GM21723 (cell line): ENCODE data around the gene SLF2.

Experiments used
- ATAC-seq: cut with Tn5 transposase; IDR thresholded peaks from one replicate; pipeline ENCODE4 v1.9.1; 2021; ENCODE audit warnings: mild to moderate bottlenecking, moderate library complexity; ENCODE audit not compliant: unreplicated experiment

SLF2 gene

GRCh38 chr10:100977436-100977835 lies 64.7 kb downstream of the SLF2 start:
- no peak for ATAC-seq

GRCh38 chr10:100978121-100978900 lies 65.5 kb downstream of the SLF2 start:
- ATAC-seq, result no peak

- ATAC-seq, result no peak
Observed at GRCh38 chr10:100978901-100979195, 66.1 kb downstream of the SLF2 start.

DNA sequence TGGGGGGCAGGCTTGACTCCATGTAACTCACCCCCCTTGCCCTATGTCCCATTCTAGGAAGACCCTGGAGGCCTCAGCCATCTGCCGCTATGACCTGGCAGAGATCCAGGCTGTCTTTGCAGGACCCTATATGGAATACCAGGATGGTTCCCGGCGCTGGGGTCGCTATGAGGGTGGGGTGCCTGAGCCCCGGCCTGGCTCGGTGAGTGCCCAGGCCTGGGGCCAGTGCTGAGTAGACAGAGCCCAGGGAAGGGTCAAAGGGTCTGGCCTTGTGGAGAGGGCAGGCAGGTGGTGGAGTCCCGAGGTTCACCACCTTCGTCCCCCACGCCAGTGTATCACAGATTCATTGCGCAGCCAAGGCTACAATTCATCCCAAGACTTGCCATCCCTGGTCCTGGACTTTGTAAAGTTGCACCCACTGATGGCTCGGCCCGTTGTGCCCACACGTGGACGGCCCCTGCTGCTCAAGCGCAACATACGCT lies 67.1 kb downstream of the SLF2 start:
- no peak for ATAC-seq

- no peak for ATAC-seq
Observed at GRCh38 chr10:100980311-100980710, 67.5 kb downstream of the SLF2 start.

DNA sequence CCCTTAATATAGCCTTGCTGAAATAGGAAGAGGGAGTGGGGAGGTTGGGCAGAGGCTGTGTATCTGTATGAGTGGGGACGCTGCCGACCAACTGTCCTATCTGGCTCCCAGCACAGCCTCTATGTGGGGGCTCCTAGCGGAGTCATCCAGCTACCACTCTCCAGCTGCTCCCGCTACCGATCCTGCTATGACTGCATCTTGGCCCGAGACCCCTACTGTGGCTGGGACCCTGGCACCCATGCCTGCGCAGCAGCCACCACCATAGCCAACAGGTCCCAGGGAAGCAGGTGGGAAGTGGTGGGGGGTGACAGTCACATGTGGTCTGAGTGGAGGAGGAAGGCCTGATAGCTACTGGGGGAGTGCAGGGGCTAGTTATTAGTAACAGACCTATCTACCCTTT lies 67.9 kb downstream of the SLF2 start:
- ATAC-seq, result no peak

DNA sequence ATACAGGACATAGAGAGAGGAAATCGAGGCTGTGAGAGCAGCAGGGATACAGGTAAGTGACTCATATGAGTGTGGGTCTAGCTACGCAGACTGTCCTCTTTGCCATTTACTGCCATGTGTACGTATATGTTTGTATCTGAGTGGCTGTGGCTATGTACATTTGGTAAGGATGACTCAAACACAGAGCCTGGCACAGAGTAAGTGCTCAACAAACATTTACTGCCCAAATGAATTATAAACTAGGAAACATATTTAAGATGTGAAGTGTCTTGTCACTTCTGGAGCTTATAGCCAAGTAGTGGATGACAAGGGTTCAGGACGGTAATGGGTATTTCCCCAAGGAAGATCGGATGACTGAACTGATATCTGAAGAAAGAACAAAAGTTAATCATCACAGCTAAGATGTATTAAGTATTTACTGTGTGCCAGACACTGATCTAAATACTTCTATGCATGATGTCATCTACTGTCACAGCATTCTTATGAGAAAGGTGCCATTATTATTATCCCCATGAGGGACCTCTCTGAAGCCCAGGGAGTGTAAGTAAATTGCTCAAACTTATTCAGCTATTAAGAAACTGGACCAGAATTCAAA lies 68.5 kb downstream of the SLF2 start:
- ATAC-seq, result no peak

GRCh38 chr10:100982916-100983830 lies 70.4 kb downstream of the SLF2 start:
- ATAC-seq, result no peak

GRCh38 chr10:100983868-100984671 lies 71.3 kb downstream of the SLF2 start:
- no peak for ATAC-seq

- ATAC-seq, result no peak
Observed at GRCh38 chr10:100984672-100985177, 72.0 kb downstream of the SLF2 start.

DNA sequence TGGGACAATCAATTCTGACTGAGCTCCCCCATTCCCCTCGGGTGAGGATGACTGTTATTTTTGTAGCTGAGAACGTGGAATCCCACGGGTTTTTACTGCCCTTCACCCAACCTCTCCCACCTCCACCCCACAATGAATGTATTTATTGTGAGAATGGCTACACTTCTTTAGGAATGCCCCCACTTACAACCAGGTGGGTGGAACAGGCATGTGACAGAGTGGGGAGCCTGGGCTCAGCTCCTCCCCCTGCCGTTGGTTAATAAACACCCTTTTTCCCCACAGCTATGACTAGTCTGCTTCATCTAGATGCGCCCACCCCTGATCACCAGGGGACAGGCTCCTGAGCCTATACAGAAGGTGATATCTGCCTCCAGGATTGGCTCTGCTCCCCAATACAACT lies 72.6 kb downstream of the SLF2 start:
- no peak for ATAC-seq

GRCh38 chr10:100986623-100986951 lies 73.8 kb downstream of the SLF2 start:
- ATAC-seq, result no peak

DNA sequence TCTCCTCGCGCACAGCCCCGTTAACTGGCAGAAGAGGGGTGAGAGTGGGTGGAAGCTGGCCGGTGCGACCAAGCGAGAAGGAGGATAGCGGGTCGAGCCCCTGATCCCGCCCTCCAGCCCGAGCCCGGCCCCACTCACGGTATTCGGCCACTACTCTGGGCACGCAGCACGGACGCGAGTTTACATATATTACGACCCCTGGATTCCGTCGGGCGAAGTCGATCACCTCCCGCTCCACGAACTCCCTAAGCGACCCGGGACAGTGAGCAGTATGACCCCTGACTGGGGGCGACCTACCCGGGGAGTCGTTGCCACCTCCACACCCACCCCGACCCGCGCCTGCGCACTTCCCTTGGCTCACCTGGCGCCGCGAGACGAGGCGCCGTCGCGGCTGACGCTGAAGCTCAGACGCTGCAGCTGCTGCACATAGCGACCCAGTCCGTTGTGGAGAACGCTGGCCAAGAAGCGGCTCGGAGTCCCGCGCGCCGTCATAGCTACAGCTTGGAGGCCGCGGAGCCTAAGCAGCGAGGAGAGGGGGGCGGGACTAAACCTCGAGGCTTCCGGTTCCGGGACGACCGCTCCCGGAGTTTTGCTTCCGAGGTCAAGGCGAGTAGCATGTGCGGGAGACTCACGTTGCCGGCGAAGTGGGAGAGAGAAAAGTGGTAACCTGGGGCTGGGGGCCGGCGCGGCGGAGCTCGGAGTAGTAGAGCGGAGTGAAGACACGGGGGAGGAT lies 74.4 kb downstream of the SLF2 start, which contains the start of the genes MRPL43 and TWNK:
MRPL43 (minus strand) TSS at position 546 of the 733 bp plus-strand sequence; CDS start at position 492, 54 bp downstream.
TWNK (plus strand) TSS at position 592 of the 733 bp plus-strand sequence. CDS start 668 bp downstream, outside the sequence.
- ATAC-seq, result peak; percentile 80

DNA sequence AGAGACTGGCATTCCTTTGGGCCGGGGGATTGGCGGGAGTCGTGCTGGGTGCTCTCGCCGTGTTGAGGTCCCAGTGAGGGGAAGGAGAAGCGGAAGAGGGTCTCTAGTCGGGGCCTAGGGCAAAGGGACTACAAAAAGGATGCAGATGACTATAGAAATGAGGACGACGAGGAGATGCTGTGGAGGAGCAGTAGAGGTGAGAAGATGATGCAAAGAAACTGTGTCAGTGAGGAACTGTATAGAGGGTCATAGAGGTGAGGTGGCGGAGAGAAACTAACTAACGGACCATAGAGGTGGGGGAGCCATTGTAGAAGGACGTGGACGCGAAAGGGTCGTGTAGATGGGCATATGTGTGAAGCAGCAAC lies 74.9 kb downstream of the SLF2 start:
- no peak for ATAC-seq

- ATAC-seq, result no peak
Observed at GRCh38 chr10:100988166-100988565, 75.4 kb downstream of the SLF2 start.

- ATAC-seq, result no peak
Observed at GRCh38 chr10:100989088-100989487, 76.3 kb downstream of the SLF2 start.

DNA sequence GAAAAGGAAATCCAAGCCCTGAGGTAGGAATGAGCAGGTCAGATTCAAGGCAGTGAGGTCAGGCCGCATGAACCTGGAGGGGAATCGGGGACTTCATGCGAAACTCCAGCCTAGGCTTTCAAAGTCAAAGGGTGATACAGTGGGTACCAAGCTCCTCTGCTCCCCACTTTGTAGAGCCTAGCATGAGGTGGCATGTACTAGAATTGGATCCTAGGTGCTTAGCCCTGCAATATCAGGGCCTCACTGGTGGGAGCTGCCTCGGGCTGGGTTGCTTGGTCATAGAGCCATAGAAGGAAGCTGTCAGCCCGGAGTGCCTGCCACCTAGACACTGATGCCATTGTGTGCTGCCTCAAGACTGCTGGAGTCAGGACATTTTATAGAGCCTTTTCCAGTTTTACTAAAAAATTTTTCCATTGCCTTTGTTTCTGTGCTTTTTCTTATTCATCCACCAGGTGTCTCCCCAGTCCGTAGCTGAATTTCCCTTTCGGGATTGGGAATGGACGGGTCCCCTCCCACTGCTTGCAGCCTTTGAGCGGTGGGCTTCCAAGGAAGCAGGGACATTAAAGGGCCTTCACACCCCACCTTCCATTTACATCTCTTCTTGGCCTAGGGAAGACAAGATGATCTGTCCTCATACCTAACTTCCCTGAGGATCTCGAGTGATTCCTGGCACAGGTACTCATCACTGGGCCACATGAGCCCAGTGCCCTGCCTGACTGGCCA lies 81.4 kb downstream of the SLF2 start:
- ATAC-seq, result no peak

DNA sequence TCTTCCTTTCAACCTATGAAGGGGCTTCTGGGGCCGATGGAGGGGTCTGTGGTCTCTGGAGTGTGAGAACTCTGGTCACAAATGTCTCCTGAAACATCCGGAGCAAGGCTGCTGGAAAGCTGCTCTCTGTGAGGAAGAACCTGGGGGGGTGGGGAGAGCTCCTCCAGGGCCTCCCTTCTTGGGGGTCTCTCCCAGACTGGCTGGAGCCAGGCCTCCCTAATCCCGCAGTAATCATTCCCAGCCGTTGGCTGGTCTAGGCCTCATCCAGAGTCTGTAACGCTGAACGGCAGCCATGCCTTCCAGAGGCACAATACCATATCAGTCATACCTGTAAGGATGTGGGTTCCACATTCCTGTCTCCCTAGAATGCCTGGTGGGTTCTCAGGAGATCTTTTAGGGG lies 82.4 kb downstream of the SLF2 start:
- no peak for ATAC-seq

DNA sequence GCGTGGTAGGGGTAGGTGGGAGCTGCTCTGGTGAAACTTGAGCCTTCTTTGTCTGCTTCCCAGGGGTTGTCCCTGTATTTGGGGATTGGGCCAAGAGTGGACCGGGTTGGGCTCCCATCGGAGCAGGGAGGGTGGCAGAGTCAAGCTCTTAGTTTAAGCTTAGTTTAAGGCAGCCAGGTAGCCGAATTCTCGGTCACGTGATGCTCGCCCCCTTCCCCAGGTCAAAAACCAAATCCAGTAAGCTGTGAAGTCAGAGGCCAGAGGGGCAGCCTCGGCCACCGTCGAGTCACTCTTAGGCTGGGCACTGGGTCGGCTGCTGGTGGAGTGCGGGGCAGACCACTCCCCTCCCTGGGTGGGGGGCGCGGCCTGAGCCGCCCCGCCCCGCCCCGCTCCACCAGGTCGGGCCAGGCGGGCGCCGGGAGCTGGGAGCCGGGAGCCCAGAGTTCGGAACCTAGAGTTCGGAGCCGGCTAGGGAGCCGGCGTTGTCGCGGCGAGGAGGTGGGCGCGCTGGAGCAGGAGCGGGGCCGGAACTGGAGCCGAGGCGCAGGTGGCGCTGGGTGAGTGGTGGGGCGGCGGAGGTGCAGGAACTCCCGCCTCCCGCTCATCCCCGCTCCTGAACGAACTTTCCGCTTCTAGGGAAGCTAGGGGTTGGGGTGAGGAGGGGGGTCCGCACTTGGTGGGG lies 84.1 kb downstream of the SLF2 start:
- peak; percentile 27 for ATAC-seq
